COLO668 (cell line): ENCODE data around the gene POLD2.
A peak's percentile ranks its signal among the peaks of the same experiment; 100 is the strongest.
"Not testable (repeated sequence)": the region's sequence is repeated elsewhere in the genome, so short reads cannot be mapped to it uniquely, and the experiment has no call there.

ENCODE experiments used
- DNase-seq: peaks from one replicate; lab custom pipeline; 2025; ENCODE audit not compliant: unreplicated experiment; lab: John Stamatoyannopoulos, UW

POLD2 gene

DNA sequence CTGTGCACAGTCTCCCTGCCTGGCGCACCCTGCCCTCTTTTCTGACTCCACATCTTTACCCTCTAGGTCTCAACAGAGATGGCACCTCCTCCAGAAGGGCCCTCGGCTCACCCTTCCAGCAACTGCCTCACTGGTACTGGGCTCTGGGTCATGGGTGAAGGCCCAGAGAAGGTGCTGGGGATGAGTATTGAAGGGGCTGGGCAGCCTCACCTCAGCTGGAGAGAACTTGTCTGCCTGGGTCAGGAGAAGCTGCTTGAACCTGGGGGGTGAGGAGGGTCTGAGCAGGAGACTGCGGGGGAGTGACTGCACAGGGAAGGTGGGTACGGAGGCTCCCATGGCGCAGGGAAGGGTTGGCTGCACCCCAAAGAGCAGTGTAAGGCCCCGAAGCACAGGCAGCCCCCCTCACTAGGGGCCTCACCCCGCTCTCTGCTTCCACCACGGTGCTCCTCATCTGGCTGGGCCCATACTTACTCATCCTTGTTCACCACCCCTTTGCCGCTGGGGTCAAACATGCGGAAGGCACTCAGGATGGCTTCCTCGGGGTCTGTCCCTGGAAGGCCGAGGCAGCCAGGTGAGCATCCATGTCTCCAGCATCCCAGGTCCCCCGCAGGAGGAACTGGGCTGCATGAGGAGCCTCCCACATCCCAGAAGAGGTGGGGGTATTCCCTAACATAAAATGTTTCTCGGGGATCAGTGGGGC, 16.1 kb upstream of the POLD2 start:
- no peak for DNase-seq

DNA sequence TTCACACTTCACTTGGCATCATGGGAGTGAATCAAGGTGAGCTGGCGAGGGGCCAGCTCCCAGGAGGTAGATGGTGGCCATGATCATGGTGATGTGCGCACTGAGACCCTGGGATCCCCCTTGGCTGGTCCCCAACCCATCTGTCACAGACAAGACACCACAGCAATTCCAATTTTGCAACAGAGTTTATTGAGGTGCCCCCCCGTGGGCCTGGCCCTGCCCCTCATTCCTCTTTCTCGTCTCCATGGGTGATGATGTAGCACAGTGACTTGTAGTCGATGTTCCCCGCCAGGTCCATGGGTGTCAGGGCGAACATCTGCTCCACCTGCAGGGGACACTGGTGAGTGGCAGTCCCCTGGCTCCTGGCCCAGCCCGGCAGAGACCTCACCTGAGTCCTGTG, 15.3 kb upstream of the POLD2 start:
- no peak for DNase-seq

DNA sequence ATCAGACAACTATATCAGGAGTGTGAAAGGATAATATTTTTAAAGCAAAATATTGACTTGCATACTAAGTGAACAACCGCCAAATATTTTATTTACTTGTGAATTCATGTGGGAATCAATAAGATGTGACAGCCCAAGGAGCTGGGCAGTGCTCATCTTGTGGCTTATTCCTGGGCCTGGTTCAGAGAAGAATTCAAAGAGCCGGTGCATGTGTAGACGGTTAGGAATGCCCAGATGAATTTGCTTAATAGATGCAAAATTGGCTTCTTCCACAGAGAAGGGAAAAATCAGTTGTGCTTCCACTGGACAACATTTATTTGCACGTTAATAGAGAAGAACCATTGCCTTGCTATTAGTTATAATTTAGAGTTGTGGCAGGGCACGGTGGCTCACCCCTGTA, 13.4 kb upstream of the POLD2 start:
- DNase-seq: no peak

DNA sequence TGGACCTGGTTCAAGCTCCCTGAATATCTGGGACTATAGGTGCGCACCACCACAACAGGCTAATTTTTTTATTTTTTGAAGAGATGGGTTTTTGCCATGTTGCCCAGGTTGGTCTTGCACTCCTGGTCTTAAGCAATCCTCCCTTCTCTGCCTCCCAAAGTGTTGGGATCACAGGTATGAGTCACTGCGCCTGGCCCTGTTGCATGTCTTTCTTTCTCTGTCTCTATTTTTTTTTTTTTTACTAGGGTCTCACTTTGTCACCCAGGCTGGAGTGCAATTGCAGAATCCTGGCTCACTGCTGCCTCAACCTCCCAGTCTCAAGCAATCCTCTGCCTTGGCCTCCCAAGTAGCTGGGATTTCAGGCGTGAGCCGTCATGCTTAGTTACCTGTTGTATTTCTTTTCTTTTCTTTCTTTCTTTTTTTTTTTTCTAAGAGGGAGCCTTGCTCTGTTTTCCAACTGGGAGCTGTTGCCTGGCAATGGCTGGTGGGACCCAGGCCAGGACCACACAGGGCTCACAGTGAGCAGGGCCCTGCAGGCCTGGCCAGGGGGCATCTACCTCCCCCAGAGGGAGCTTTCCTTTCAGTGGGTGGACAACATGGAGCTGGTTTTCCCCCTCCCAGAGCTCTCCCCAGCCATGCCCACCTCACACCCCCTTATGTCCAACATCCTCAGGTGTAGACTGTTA, 11.7 kb upstream of the POLD2 start:
- no peak for DNase-seq

DNA sequence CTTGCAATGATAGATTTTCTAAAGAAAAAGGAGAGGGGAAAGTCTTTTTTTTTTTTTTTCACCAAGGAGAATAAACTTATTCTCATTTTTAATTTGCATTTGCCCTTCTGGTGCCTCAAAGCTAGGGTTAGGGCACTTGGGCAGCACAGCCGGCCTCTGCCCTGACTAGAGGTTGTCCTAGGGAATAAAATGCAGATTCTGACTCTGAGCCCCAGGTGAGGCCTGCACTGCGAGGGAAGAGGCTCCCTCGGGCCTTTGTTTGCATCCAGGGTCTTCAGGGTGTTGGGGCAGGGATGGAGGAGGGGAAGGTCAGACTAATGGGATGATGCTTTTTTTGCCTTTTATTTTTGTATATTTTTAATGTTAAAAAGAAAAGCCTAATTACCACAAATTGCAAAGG, 9.9 kb upstream of the POLD2 start:
- DNase-seq: no peak

DNA sequence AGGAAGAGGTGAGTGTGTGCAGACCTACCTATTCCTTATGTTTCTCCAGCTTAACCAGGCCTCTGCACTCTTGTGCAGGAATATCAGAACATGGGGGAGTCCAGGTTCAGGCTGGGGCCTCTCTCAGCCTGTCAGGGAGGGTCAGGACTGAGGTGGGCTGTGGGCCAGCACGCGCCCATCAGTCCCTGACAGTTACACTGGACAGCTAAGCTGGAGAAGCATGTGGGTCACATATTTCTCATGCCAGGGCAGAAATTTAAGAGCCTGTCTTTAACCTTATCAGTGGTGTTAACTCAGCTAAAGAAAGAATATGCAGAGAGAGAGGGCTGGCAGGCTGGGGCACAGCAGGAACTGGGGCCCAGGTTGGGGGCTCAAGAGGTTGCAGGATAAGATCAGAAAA, 8.7 kb upstream of the POLD2 start:
- no peak for DNase-seq

DNA sequence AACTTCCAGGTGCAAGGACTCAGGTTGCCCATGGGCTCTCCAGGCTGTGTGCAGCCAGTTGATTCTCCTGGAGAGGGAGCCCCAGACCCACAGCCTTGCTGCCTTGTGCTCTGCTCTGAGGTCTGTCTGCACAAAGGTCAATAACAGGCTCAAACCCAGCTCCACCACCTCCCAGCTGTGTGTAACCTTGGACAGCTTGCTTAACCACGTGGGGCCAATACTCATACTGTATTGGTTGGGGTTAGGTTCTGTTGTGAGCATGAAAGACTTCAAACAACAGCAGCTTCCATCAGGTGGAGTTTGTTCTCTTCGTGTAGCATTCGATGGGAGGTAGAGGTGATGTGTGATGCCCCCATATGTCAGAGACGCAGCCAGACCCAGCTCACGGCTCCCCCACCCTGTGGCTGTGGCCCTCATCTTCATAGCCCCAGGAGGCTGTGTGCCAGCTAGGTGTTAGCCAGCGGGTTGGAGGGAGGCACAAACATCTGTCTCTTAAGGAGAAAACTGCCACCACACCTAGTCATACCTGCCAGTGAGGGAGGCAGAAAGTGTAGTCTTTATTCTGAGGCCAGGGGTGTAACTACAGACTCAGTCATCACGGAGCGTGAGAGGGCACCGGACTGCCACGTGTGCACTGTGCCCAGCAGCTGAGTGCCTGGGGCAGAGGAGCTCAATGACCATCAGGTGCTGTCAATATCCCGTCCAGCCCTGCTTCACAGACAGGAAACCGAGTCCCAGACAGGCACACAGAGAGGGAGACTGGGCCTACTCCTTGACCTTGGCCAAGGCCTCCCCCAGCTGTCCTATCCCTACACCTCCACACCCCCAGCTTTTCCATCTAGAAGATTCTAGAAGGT, 8.1 kb upstream of the POLD2 start:
- DNase-seq: peak; percentile 55

DNA sequence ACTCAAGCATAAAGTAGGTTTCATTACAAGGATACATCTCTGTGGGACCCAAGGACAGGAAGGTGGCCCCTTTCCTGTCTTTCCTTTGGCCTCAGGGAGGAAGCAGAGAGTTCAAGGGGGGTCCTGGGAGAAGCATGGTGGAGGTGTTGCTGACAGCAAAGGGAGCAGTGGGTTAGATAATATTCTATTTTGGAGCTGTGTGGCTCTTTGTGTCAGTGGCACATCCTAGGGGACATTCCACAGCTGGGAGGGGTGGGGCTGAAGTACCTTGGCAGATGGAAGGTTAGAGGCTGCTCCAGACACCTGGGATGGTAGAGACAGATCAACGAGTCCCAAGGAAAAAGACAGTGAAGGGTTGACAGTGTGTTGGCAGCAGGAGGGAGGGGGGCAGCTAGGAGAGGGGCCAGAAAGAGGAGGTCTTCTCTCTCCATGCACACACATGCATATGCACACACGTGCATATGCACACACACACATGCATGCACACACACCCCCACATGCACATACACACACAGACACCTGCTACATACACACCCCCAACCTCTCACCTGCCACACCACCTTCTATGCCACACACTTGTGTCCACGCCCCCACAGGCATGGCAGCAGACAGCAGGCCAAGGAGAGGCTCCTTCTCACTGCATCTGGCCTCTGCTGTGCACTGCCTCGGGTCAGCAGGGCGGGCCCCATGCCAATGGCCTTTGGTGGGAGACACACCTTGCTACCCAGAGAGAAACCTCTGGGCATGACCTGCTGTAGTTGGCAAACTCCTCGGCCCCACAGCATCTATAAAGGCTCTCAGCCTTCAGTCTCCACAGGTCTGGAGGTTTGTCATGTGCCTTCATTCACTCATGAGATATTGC, 5.6 kb upstream of the POLD2 start:
- DNase-seq: no peak

DNA sequence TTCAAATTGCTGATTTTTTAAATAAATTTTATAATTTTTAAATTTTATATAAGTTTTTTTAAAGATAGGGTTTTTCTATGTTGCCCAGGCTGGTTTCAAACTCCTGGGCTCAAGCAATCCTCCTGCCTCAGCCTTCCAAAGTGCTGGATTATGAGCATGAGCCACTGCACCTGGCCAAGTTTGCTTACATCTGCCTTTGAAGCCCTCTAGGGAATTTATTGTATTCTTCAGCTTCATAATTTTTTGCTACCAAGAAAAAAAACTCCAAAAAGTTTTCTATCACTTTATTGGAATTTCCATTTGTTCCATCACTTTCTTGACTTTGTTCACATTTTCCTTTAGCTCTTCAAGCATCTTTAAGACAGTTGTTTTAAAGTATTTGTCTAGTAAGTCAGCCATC, 3.8 kb upstream of the POLD2 start:
- no peak for DNase-seq

DNA sequence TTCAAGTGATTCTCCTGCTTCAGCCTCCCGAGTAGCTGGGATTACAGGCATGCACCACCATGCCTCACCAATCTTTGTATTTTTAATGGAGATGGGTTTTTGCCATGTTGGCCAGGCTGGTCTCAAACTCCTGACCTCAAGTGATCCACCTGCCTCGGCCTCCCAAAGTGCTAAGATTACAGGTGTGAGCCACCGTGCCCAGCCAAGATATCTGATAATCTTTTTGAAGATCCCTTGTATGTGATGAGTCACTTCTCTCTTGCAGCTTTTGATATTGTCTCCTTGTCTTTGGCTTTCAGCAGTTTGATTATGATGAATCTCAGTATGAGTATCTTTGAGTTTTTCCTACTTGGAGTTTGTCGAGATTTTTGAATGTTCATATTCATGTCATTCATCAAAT, 3.2 kb upstream of the POLD2 start:
- DNase-seq: not testable (repeated sequence)

DNA sequence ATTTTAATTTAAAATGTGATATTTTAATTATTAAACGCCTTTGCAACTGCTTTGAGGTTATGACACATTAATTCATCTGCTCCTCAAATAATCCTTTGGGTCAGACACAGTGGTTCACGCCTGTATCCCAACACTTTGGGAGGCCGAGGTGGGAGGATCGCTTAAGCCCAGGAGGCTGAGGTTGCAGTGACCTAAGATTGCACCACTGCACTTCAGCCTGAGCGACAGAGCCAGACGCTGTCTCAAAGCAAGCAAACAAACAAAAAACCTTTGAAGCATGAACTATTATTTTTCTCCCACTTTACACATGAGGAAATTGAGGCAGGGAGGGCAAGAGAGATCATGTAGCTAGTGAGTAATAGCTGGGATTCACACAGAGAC, 1.5 kb upstream of the POLD2 start:
- no peak for DNase-seq

DNA sequence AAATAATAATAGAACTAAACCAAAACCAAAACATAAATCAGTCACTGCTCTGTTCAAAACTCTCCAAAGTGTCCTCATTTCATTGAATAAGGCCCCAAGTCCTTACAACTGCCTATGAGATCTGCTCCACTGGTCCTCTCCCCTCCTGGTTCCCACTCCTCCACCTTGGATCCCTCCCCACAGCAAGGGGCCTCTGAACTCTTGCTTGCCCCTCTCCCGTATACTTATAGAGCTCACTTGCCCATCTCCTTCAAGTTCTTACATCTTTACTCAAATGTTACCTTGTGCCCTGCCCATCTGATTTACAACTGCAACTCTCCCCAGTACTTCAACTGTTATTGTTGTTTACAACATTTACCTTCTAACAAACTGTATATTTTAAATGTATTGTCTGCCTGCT, 819 bp downstream of the POLD2 start:
- no peak for DNase-seq

DNA sequence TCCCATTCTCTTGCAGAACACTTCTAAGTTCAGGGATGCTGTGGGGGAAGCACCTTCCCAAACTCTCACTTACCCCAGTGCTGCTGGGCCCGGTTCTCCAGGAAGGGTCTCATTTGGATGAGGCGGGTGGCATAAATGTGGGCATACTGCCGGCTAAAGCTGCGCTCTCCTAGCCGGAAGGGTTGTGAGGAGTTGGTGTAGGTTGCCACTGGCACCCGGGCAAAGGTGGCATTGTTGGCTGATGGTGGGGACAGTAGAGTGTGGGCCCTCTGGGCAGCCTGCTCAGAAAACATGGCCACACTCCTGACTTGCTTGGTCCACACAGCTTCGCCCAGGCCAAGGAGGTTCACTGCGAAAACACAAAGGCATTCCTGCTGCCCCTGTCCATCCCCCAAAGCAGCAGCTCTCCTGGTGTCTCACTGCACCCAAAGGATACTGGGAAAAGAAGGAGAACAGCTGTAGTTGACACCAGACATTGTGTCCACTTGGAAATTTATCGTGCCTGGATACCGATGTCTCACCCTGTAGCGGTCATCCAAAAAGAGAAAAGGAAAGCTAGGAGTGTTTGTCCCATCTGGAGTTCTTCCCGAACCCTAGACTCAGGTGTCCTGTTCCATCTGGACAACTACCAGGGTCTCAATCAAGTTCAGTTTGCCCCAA, 1.5 kb downstream of the POLD2 start:
- DNase-seq: no peak

DNA sequence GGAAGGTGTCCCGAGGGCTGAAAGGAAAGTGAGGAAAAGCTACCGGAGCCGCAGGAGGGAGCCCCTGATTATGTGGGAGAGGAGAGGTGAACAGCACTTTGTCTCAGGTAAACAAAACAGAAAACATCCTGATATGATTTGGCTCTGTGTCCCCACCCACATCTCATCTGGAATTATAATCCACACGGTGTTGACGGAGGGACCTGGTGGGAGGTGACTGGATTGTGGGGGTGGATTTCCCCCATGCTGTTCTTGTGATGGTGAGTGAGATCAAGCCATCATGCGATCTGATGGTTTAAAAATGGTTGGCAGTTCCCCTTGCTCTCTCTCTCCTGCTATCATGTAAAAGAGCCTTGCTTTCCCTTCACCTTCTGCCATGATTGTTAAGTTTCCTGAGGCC, 3.0 kb downstream of the POLD2 start:
- DNase-seq: no peak

DNA sequence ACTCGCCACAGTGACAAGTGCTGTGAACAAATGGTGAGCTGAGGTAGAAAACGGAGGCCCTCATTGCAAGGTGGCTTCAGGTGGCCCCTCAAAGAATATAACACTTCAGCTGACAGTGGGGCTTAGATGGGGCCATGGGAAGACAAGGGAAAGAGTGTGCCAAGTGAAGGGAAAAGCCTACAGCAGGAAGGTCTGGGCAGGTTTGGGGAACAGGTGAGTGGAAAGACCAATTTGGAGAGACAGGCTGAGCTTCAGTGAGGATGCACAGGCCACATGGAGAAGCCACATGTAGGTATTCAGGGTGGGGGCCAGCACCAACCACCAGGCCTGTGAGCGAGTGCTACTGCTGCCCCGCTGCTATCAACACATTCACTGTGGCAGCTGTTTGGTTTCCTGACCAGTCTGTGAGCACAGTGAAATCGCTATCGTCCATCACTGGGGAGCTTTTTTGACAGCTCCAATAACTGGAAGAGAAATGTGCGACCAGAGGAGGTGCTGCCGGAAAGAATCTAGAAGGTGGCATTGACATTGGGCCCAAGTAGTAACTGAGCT, 3.4 kb downstream of the POLD2 start:
- no peak for DNase-seq

DNA sequence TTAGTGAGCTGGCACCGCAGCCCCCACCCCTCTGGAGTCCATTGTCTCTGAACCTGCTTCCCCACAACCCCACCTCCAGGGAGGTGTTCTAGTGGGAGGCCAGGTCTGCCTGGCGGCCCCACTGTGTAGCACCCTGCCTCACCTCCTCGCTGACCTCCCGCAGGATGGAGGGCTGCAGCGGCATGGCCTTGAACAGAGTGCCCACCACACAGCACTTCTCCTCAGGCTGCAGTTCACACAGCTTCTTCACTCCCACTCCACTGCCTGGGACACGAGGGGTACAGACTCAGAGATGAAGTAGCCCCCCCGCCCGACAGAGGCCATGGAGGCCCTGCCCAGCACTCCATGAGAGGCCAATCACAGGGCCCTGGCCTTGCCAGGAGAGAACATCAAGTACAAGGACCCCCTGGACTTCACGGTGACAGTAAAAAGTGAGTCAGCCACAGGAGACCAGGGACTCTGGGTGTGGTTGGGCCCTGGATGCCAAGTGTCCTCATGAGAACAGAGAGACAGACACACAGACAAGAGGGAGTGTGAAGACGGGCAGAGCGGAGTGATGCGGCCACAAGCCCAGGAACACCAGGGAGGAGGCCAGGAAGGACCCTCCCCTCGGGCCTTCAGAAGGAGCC, 5.4 kb downstream of the POLD2 start:
- DNase-seq: no peak

DNA sequence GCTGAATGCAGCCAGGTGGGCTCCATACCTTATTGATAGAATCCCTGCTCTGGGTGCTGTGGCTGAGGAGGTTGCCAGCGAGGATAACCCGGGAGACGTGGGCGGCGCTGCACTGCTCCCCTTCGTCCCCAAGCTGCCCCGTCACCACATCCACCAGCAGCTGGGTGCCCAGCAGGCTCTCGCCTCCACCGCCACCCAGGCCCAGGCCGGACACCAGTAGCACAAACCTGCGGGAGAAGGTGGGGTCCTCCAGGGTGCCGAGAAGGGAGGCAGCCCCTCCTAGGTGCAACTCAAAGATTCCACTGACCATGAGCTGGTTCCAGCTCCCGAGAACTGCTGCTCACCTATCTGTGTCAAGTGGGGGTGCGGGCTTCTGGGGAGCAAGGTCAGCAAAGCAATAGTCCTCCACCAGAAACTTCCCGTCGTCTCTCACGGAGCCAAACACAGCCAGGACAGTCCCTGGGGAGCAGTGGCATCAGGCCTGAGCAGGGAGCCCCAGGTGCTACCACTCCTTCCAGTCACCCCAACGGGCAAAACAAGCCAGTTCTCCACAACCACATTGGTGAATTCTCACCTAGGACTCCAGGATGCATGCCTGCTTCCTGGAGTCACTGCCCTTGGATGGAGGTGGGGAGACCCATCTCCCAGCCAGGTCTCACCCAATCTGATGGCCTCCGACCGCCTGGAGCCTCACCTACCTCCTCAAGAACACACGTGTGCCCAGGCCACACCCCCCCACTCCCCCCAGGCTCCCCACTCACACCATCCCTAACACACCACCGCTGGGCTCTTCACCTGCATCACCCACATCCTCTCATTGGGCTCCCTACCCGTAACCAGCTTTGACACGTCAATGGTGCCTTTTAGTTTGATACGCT, 6.3 kb downstream of the POLD2 start:
- DNase-seq: no peak

DNA sequence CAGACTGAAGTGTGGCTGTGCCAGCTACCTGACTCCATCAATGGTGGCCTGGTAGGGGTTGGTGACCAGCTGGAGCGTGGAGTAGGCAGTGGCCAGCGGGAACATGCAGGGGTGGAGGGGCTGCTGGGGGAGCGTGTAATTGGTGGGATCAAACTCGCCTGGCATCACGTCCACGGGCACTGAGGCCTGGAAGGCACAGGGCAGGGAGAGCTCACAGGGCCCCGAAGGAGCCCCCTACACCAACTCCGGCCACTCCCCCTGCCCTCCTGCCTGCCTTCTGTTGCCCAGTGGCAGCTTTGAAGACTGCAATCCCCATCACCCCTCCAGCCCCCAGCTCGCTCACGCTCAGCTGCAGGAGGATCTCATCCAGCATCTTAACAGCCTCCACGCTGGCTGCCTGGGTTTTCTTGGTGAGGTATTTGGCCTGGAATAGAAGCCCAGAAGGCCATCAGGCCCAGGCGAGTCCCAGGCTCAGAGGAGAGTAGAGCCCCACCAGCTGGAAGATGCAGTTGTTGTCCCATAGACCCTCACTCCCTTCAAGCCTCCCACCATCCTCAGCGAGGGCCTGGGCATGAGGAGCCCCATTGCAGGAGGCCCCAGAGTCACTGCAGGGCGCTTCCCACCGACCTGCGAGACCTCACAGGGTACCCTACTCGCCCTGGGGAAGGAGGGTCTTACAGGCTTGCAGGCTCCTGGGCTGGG, 7.1 kb downstream of the POLD2 start:
- DNase-seq: no peak
